NB4 (cell line): ENCODE results near the gene GFOD1.

ENCODE experiments used
- DNase-seq: peaks from one replicate; pipeline ENCODE4 v3.0.0; 2010; ENCODE audit warnings: low read depth
- H3K4me3 ChIP-seq: one replicate; pipeline ENCODE4 v1.5.1; 2011; ENCODE audit warnings: mild to moderate bottlenecking, low read depth, low read length, moderate library complexity
- MYC ChIP-seq: IDR thresholded peaks from 2 replicates; pipeline ENCODE4 v1.6.1; 2011; ENCODE audit warnings: low read depth, low read length
- POLR2A ChIP-seq: IDR thresholded peaks from 2 replicates; pipeline ENCODE4 v1.6.1; 2011; ENCODE audit warnings: mild to moderate bottlenecking; ENCODE audit not compliant: insufficient read length; ENCODE audit errors: extremely low read depth
- TF ChIP-seq, protein P1 (sequence below): IDR thresholded peaks from 2 replicates; pipeline ENCODE4 v1.6.1; 2011; ENCODE audit warnings: low read depth, low read length
- TF ChIP-seq, protein P2 (sequence below): IDR thresholded peaks from one replicate; pipeline ENCODE4 v1.5.1; 2012; ENCODE audit warnings: low read depth, low read length

Gene GFOD1

DNA sequence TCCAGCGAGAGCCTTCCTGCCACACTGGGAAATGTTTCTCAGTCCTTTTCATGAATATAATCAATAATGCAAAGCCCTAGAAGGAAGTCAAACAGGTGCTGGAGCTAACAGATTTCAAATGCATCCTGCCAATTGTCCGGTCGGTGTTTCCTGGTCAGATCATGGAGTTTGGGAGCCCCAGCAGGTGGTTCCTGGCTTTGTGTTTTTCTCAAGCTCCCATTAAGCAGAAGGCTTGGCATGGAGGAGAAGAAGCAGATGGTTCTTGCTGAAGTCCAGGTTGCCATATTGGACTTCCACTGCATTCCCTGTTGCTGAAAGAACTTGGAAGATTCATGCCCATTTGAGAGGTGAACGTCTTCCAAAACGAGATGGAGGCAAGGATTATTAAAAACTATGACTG, 68.6 kb downstream of the GFOD1 start:
- no peak for TF ChIP-seq MYC
- TF ChIP-seq, protein P1, sequence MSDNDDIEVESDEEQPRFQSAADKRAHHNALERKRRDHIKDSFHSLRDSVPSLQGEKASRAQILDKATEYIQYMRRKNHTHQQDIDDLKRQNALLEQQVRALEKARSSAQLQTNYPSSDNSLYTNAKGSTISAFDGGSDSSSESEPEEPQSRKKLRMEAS: no peak
- TF ChIP-seq, protein P2, sequence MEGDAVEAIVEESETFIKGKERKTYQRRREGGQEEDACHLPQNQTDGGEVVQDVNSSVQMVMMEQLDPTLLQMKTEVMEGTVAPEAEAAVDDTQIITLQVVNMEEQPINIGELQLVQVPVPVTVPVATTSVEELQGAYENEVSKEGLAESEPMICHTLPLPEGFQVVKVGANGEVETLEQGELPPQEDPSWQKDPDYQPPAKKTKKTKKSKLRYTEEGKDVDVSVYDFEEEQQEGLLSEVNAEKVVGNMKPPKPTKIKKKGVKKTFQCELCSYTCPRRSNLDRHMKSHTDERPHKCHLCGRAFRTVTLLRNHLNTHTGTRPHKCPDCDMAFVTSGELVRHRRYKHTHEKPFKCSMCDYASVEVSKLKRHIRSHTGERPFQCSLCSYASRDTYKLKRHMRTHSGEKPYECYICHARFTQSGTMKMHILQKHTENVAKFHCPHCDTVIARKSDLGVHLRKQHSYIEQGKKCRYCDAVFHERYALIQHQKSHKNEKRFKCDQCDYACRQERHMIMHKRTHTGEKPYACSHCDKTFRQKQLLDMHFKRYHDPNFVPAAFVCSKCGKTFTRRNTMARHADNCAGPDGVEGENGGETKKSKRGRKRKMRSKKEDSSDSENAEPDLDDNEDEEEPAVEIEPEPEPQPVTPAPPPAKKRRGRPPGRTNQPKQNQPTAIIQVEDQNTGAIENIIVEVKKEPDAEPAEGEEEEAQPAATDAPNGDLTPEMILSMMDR: no peak
- no peak for TF ChIP-seq POLR2A
- no peak for DNase-seq
- no peak overlapping the region for H3K4me3 ChIP-seq

DNA sequence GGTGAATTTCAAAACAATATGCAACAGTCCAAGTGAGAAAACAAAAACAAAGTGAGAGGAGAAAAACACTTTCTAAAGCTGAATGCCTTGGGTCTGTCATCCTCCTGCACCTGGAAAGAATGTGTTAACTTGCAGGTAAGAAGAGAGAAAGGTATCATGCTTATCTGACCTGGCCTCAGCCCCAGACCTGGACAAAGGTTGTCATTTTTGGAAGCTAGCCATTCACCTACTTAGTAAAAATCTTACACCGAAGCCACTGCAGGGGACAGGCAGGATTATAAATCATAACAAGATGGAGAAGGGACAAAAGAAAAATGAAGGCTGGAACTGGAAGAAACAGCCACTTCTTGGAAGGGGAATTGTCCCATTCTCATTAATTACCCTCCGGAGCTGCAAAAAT, 69.4 kb downstream of the GFOD1 start:
- no peak for DNase-seq
- TF ChIP-seq MYC: no peak
- TF ChIP-seq, protein P1: no peak
- TF ChIP-seq, protein P2: no peak
- no peak for TF ChIP-seq POLR2A
- no peak overlapping the region for H3K4me3 ChIP-seq

DNA sequence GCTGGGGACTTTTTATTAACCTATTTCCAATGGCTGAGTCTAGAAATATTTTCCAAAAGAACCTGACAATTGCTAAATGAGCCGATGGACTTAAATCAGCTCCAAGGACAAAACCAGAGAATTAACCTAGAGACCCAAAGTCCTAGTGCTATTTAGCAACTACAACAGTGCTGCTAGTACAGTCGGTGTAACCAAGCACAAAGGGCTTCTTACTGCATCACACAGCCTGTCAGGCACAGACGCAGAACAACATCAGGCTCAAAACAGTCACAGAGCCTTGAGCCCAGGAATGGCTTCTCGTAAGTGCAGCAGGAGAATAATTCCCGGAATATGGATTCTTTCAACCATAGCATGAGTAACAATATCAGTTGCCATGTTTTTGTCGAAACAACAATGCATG, 70.0 kb downstream of the GFOD1 start:
- no peak for DNase-seq
- H3K4me3 ChIP-seq: no peak overlapping the region
- no peak for TF ChIP-seq POLR2A

DNA sequence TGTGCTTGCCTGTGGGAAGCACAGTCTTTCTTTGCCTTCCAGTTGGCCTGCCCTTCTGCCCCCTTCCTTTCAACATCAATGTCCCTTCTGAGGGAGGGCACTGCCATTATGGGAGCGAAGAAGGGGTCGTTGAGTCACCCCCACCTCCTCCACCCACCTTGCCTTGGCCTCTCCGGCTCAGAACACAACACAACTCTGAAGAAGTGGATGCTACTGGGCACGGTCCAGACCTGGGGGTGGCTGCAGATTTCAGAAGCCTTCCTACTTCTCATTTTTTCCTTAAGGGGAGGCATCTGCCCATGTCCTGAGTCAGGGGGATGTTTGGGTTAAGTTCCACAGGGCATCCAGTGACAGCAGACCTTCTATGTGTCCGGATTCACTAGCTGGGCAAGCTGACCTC, 72.1 kb downstream of the GFOD1 start:
- TF ChIP-seq POLR2A (no peak), MYC (no peak)
- TF ChIP-seq, protein P2: no peak
- TF ChIP-seq, protein P1: no peak
- DNase-seq: no peak
- no peak overlapping the region for H3K4me3 ChIP-seq

DNA sequence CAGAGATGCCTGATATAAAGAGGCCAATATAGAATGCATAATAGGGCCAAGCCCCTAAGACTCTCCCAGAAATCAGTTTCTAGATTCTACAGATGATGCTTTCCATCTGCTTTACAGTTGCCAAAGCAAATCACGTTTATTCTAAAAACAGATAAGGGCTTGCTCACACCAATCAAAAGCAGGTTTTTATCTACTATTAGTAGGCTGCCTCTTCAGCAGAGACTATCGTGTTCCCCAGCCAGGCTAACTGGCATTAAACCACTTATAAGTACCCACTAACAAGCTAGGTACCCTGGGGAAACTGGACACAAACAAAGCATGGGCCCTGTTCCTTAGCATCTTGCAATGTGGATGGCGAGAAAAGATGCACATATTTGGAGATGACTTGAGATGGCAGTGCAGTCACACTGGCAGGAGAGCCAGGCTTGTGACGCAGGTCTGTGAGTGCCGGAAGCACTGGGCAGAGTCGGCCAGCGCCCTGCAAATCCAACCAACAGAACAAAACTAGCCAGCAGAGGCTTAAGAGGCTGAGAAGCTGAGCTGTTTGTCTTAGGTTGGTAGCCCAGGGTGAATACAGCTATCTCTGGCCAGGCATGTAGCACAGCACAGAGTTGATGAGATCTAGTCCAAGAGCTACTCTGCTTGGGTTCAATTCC, 73.4 kb downstream of the GFOD1 start:
- no peak overlapping the region for H3K4me3 ChIP-seq
- TF ChIP-seq POLR2A: no peak
- no peak for TF ChIP-seq MYC
- TF ChIP-seq, protein P2: no peak
- TF ChIP-seq, protein P1: no peak
- DNase-seq: no peak

DNA sequence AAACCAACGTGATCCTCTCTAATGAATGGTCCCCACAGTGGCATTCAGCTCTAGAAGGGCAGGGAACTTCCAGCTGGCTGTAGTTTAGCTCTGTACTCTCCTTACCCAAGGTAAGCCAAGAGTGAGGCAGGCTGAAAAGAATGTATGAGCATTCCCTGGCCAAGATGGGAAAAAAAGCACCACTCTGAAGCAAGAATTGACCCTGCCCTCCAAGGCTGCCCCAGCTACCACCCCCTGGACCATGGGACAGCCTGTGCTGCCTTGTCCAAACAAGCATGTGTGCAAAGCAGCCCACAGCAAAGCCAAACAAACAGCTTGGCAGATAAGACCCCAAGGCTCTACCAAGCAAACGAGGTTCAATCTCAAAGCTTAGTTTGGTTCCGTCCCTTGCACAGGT, 73.9 kb downstream of the GFOD1 start:
- DNase-seq: no peak
- no peak overlapping the region for H3K4me3 ChIP-seq
- TF ChIP-seq, protein P1: no peak
- TF ChIP-seq, protein P2: no peak
- TF ChIP-seq POLR2A: no peak
- TF ChIP-seq MYC: no peak
